ENCODE measurements around the gene TRAF3.

Gene TRAF3

GRCh38 chr14:102930138-102930752 lies 153.0 kb downstream of the TRAF3 start (continued):
- TF ChIP-seq ZC3H10 (CRISPR knock-in tag; IDR thresholded peaks at IDR 0.05) = no peak
- no peak for TF ChIP-seq SNAI2 (CRISPR knock-in tag; IDR thresholded peaks at IDR 0.05)
- no peak for TF ChIP-seq ZFP30 (CRISPR knock-in tag; IDR thresholded peaks at IDR 0.05)
- no peak for TF ChIP-seq CSRNP3 (CRISPR knock-in tag; IDR thresholded peaks at IDR 0.05)
- no peak for TF ChIP-seq ZFP3 (CRISPR knock-in tag; IDR thresholded peaks at IDR 0.05)
- TF ChIP-seq ZNF70 (CRISPR knock-in tag; IDR thresholded peaks at IDR 0.05) = no peak
- TF ChIP-seq PATZ1 (CRISPR knock-in tag; IDR thresholded peaks at IDR 0.05; ENCODE audit: borderline replicate concordance) = no peak

- ATAC-seq = peak; percentile 21
- no peak for TF ChIP-seq CREB5 (CRISPR knock-in tag; IDR thresholded peaks at IDR 0.05; ENCODE audit: low read depth)
- TF ChIP-seq ZFP3 (CRISPR knock-in tag; IDR thresholded peaks at IDR 0.05) = no peak
- TF ChIP-seq CSRNP3 (CRISPR knock-in tag; IDR thresholded peaks at IDR 0.05) = no peak
- no peak for TF ChIP-seq OSR1 (CRISPR knock-in tag; IDR thresholded peaks at IDR 0.05)
- no peak for TF ChIP-seq ZNF70 (CRISPR knock-in tag; IDR thresholded peaks at IDR 0.05)
- TF ChIP-seq PPARA (CRISPR knock-in tag; IDR thresholded peaks at IDR 0.05; ENCODE audit: borderline replicate concordance) = no peak
- TF ChIP-seq ARNTL (CRISPR knock-in tag; IDR thresholded peaks at IDR 0.05; ENCODE audit: borderline replicate concordance, low read depth) = no peak
- no peak for TF ChIP-seq TSHZ2 (CRISPR knock-in tag; IDR thresholded peaks at IDR 0.05)
- no peak for TF ChIP-seq CSDC2 (CRISPR knock-in tag; IDR thresholded peaks at IDR 0.05)
- no peak for TF ChIP-seq BACH2 (CRISPR knock-in tag; IDR thresholded peaks at IDR 0.05; ENCODE audit: borderline replicate concordance)
- TF ChIP-seq SNAI2 (CRISPR knock-in tag; IDR thresholded peaks at IDR 0.05) = no peak
- no peak for TF ChIP-seq TCF4 (CRISPR knock-in tag; IDR thresholded peaks at IDR 0.05; ENCODE audit: borderline replicate concordance)
- no peak for TF ChIP-seq ESRRG (CRISPR knock-in tag; IDR thresholded peaks at IDR 0.05)
- TF ChIP-seq ZC3H10 (CRISPR knock-in tag; IDR thresholded peaks at IDR 0.05) = no peak
Observed at GRCh38 chr14:102930753-102931579, 153.7 kb downstream of the TRAF3 start.

GRCh38 chr14:102931580-102932285 lies 154.5 kb downstream of the TRAF3 start:
- TF ChIP-seq ARNTL (CRISPR knock-in tag; IDR thresholded peaks at IDR 0.05; ENCODE audit: borderline replicate concordance, low read depth) = no peak
- TF ChIP-seq CSDC2 (CRISPR knock-in tag; IDR thresholded peaks at IDR 0.05) = no peak
- no peak for TF ChIP-seq ZC3H10 (CRISPR knock-in tag; IDR thresholded peaks at IDR 0.05)
- TF ChIP-seq ZNF70 (CRISPR knock-in tag; IDR thresholded peaks at IDR 0.05) = no peak
- TF ChIP-seq CREB5 (CRISPR knock-in tag; IDR thresholded peaks at IDR 0.05; ENCODE audit: low read depth) = no peak
- peak; percentile 6; the same call in 2 of the 3 replicates for ATAC-seq

Measured in SK-N-SH treated with all-trans-retinoic acid at 6 μM for 48 hours (cell line).